ENCODE results near the gene HDGF. TPM values are rescaled to one million over a fixed set of nuclear protein-coding genes. Genes with fewer than 3 reads are reported as not detected.

The HDGF gene
- total and polyA plus RNA-seq, 2 experiments from 2014 or later = 153 to 192 TPM

- H3K27me3 ChIP-seq = no peaks in the 10 kb centered on the region
- H3K4me2 ChIP-seq = peak overlapping the region; percentile 72
- TF ChIP-seq EZH2phosphoT487 (IDR thresholded peaks at IDR 0.05; ENCODE audit: low read depth, severe bottlenecking, unreplicated experiment) = no peak
- TF ChIP-seq EZH2 (IDR thresholded peaks at IDR 0.05; ENCODE audit: borderline replicate concordance) = no peak
- TF ChIP-seq CTCF (IDR thresholded peaks at IDR 0.05; ENCODE audit: poor library complexity) = no peak
- H3K9me3 ChIP-seq (ENCODE audit: low read depth) = no peaks in the 10 kb centered on the region
- peak overlapping the region; percentile 39 for H2AFZ ChIP-seq
- H4K20me1 ChIP-seq (ENCODE audit: insufficient read depth, poor library complexity, severe bottlenecking) = no peaks in the 10 kb centered on the region
- H3K27ac ChIP-seq = peak overlapping the region; percentile 89
- peaks cover 39% of the 10 kb centered on the region for H3K79me2 ChIP-seq
- DNase-seq (ENCODE audit: low spot score) = no peak
- no peaks in the 10 kb centered on the region for H3K9me2 ChIP-seq (replicated peaks; ENCODE audit: insufficient read depth)
- no peaks in the 10 kb centered on the region for H3K36me3 ChIP-seq (replicated peaks; ENCODE audit: insufficient read depth, low read depth)
- 59% methylated on average over 8 of the region's 8 CpGs for WGBS (ENCODE audit: low lambda C conversion rate, missing lambda C conversion rate)
- H3K4me3 ChIP-seq = no peak overlapping the region
- peaks cover 22% of the 10 kb centered on the region for H3K4me1 ChIP-seq (ENCODE audit: insufficient read depth)
Observed at GRCh38 chr1:156741481-156741983, 9.9 kb downstream of the HDGF start.

- peak within 1 kb of the TSS; percentile 84 for H3K4me2 ChIP-seq
- no peaks in the 10 kb centered on the region for H4K20me1 ChIP-seq (ENCODE audit: insufficient read depth, poor library complexity, severe bottlenecking)
- H3K79me2 ChIP-seq = peaks cover 33% of the 10 kb centered on the region
- TF ChIP-seq EZH2phosphoT487 (IDR thresholded peaks at IDR 0.05; ENCODE audit: low read depth, severe bottlenecking, unreplicated experiment) = no peak
- no peak for TF ChIP-seq EZH2 (IDR thresholded peaks at IDR 0.05; ENCODE audit: borderline replicate concordance)
- no peak for TF ChIP-seq CTCF (IDR thresholded peaks at IDR 0.05; ENCODE audit: poor library complexity)
- H3K27me3 ChIP-seq = no peaks in the 10 kb centered on the region
- under 1% methylated on average over 38 of the region's 38 CpGs for WGBS (ENCODE audit: low lambda C conversion rate, missing lambda C conversion rate)
- H3K9me2 ChIP-seq (replicated peaks; ENCODE audit: insufficient read depth) = no peaks in the 10 kb centered on the region
- DNase-seq (ENCODE audit: low spot score) = peak; percentile 98
- no peaks in the 10 kb centered on the region for H3K9me3 ChIP-seq (ENCODE audit: low read depth)
- peaks cover 16% of the 10 kb centered on the region for H3K4me1 ChIP-seq (ENCODE audit: insufficient read depth)
- peak within 1 kb of the TSS; percentile 89 for H3K27ac ChIP-seq
- peak within 1 kb of the TSS; percentile 32 for H3K4me3 ChIP-seq
- H2AFZ ChIP-seq = peak within 1 kb of the TSS; percentile 39
- H3K36me3 ChIP-seq (replicated peaks; ENCODE audit: insufficient read depth, low read depth) = no peaks in the 10 kb centered on the region
Observed at GRCh38 chr1:156740741-156741480, 10.6 kb downstream of the HDGF start, which contains the start of gene MRPL24. TSS of gene MRPL24 (minus strand) at chr1:156741088. CDS start at chr1:156738704, 2,384 bp downstream.

GRCh38 chr1:156740237-156740740, 11.2 kb downstream of the HDGF start:
- Histone ChIP-seq H3K4me1 (ENCODE audit: insufficient read depth) (peaks cover 10% of the 10 kb centered on the region), H4K20me1 (ENCODE audit: insufficient read depth, poor library complexity, severe bottlenecking) (no peaks in the 10 kb centered on the region), H3K9me3 (ENCODE audit: low read depth) (no peaks in the 10 kb centered on the region), H3K27me3 (no peaks in the 10 kb centered on the region), H3K4me2 (peak overlapping the region; percentile 84), H3K9me2 (replicated peaks; ENCODE audit: insufficient read depth) (no peaks in the 10 kb centered on the region), H3K27ac (peak overlapping the region; percentile 53), H2AFZ (peak overlapping the region; percentile 34), H3K36me3 (replicated peaks; ENCODE audit: insufficient read depth, low read depth) (no peaks in the 10 kb centered on the region), H3K4me3 (peak overlapping the region; percentile 32), H3K79me2 (peaks cover 26% of the 10 kb centered on the region)
- 37% methylated on average over 7 of the region's 7 CpGs for WGBS (ENCODE audit: low lambda C conversion rate, missing lambda C conversion rate)
- no peak for DNase-seq (ENCODE audit: low spot score)
- TF ChIP-seq CTCF (IDR thresholded peaks at IDR 0.05; ENCODE audit: poor library complexity) = no peak
- no peak for TF ChIP-seq EZH2 (IDR thresholded peaks at IDR 0.05; ENCODE audit: borderline replicate concordance)
- no peak for TF ChIP-seq EZH2phosphoT487 (IDR thresholded peaks at IDR 0.05; ENCODE audit: low read depth, severe bottlenecking, unreplicated experiment)

Measured in hepatocyte (in vitro differentiated cells).